Ovary (tissue), 3 donors: ENCODE measurements around the gene KRT3.

Experiments used
- CTCF ChIP-seq, 3 donors: fragments of 450-650 bp in 2 of 3; fragments of 200-600 bp in 1 of 3; IDR thresholded peaks; one replicate each; pipeline versions ENCODE4 v1.5.1 to v1.8.0; 2016 to 2022; ENCODE audit warnings: antibody characterized with exemption in 3 of 3, mild to moderate bottlenecking in 1 of 3
- POLR2A ChIP-seq: fragments of 450-650 bp; IDR thresholded peaks from one replicate; pipeline ENCODE4 v1.6.1; 2017; ENCODE audit warnings: antibody characterized with exemption, mild to moderate bottlenecking, moderate library complexity
- donor health status: DM: no; HTN: no; CAD: no.

DNA sequence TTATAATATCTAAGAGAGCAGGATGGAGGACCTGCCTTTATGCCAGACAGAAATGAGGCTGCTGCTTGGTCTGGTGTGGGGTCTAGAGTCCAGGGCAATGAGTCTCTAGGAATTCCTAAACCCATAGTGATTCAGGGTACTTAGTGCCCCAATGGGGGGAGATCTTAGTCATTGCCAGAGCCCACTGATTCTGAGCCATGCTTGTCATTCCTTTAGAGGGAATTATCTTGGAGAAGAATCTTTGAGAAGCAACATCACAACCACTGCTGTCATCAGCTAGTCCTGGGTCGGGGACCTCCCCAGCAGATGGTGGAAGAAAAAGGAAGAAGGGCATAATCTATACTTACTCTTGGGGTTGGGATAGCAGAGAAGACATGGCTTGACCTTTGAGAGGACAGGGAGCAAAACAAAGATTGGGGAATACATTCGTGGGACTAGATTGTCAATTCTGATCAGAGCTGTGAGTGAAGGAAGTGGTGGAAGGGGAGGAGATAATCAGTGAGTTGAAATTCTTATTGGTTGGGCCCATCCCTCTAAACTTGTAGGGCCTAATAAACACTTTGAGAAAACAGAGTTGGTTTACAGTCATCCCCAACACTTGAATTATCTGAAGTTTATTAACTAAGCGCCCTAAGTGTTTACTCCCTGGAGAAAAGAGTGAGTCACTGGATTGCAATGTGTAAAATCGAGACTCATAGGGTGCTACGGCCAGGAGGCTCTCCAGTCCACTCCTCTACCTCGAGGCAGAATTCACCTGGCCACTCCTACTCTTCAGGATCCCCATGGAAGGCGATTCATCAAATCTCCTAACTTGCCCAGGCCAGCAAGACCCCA lies 3.0 kb upstream of the KRT3 start:
- TF ChIP-seq POLR2A (no peak), CTCF (IDR thresholded peaks at IDR 0.05) (no peak)
